HG03108 (cell line): ENCODE measurements around the gene SLPI.

Source experiments
- ATAC-seq: cut with Tn5 transposase; IDR thresholded peaks from one replicate; pipeline ENCODE4 v1.9.1; 2021; ENCODE audit warnings: moderate library complexity; ENCODE audit not compliant: unreplicated experiment

The SLPI gene

DNA sequence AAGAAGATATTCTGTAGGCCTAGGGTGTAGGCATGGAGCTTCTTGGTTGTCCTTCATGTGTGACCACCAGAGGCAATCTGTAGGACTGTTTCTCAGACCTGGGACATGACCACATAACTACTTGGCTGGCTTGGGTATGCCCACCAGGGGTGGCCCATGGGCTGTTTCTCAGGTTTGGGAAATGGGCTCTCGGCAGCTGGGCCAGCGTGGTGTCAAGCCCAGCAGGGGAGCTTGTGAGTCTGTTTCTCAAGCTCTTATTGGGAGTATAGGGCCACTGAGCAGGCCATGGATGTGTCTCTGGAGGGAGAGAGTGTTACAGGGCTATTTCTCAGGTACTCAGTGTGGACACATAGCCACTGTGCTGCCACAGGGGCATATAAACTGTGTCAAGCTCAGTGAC is 35.7 kb downstream of the SLPI start:
- ATAC-seq = no peak

DNA sequence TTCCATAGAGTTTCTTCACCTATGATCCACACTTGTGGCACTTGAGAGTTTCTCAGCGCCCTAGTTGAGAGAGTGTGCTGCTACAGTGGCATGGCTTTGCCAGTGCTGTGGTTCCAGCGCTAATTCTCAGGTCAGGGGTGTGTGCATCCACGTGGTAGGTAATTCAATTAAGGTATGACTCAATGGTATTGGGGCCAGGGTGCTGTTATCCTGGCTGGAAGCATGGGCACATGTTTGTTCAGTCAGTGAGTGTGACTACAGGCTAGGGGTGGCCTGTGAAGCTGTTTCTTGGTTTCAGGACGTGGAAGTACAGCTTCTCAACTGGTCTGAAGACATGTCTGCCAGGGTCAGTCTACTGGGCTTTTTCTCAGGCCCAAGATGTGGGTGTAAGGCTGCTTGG is 36.2 kb downstream of the SLPI start:
- ATAC-seq = no peak

DNA sequence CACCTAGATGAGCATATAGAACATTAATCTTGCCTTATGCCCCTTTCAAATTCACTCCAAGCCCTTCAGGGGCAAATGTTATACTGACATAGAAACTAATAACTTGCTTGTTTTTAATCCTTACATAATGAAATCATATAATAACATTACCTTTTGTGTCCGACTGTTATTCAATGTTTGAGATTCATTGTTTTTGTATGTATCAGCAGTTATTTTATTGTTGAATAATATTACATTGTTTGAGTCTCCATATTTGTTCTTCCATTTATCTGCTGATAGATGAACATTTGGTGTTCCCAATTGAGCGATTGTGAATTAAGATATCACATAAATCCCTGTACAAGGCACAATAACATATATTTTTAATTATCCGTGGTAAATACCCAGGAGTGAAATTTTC is 41.5 kb downstream of the SLPI start:
- ATAC-seq = no peak

DNA sequence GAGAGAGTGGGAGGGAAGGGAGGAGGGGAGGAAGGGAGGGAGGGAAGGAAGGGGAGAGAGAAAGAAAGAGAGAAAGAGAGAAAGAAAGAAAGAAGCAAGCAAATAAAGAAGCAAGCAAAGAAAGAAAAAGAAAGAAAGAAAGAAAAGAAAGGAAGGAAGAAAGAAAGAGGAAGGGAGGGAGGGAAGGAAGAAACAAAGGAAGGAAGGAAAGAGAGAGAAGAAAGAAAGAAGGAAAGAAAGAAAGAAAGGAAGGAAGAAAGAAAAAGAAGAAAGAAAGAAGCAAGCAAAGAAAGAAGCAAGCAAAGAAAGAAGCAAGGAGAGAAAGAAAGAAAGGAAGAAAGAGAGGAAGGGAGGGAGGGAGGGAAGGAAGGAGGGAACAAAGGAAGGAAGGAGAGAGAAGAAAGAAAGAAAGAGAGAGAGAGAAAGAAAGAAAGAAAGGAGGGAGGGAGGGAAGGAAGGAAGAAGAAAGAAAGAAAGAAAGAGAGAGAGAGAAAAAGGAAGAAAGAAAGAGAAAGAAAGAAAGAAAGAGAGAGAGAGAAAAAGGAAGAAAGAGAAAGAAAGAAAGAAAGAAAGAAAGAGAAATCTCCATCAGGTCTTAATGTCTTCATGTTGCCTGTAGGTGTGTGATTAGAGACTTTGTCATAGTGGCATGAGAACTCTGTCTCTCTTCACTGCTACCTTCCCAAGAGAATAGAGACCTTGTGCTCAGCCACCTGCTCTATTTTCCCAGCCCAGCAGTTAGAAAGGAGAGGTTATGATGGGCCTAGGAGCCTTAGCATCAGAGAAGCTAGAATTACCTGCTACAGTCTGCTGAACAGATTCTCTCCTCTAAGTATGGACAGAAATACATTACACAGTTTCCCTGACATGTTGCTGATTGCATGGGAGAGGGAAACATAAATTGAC is 42.5 kb downstream of the SLPI start:
- ATAC-seq = no peak

DNA sequence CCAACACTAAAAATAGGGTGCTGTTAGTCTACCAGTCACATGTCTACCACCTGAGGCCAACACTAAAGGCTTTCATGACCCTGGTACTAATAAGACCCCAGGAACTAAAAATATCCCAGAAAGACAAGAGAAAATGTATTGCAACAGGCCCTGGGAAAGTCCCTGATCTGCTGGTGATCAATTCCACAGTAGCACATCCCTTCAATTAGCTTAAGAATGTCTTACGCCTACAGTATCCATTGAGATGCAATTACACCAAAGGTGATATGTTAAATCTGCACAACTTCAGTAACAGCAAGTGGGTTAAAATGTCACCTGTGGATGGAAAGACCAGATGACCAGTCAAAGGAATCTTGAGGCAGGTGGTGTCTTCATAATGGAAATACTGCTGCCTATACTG is 44.4 kb downstream of the SLPI start:
- no peak for ATAC-seq

DNA sequence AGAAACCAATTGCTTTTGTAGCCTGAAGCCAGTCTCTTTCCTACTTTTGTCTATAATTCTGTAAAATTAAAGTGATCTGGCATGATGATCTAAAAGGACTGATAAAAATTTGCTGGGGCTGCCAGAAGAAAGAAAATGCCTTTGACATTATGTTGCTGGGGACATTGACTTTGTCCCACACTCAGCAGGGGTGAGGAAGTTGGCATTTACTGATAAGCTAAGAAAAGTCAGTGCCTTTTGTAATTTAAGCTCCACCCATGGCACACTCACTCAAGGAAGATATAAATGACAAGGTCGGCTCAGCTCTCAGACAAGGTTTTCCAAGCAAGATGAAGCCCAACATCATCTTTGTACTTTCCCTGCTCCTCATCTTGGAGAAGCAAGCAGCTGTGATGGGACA is 47.6 kb downstream of the SLPI start, which contains the start of gene SEMG1:
TSS of gene SEMG1 (plus strand) at position 309 of the 400 bp plus-strand sequence. CDS start at position 330, 21 bp downstream.
- ATAC-seq = no peak
